Neuronal stem cell (in vitro differentiated cells): Measurements from ENCODE around the gene CHN2.

Experiments used
- DNase-seq: peaks from one replicate; pipeline ENCODE4 v3.0.0-alpha.2; 2013; ENCODE audit warnings: low spot score
- H2AFZ ChIP-seq: one replicate; pipeline ENCODE4 v1.6.1; 2013; ENCODE audit warnings: mild to moderate bottlenecking, low read length, inconsistent platforms
- H2AK5ac ChIP-seq: 2 replicates; pipeline ENCODE4 v1.6.1; 2013; ENCODE audit warnings: low read depth, mild to moderate bottlenecking, inconsistent platforms, low read length, moderate library complexity, mixed read lengths
- H2BK120ac ChIP-seq: 2 replicates; pipeline ENCODE4 v1.6.1; 2013; ENCODE audit warnings: low read depth, mild to moderate bottlenecking, inconsistent platforms, low read length, moderate library complexity, mixed read lengths
- H2BK12ac ChIP-seq: one replicate; pipeline ENCODE4 v1.6.1; 2013; ENCODE audit warnings: low read length, inconsistent platforms
- H2BK15ac ChIP-seq: 2 replicates; pipeline ENCODE4 v1.6.1; 2013; ENCODE audit warnings: mild to moderate bottlenecking, low read length, inconsistent platforms, mixed read lengths
- H2BK5ac ChIP-seq: one replicate; pipeline ENCODE4 v1.6.1; 2013; ENCODE audit warnings: inconsistent platforms, mild to moderate bottlenecking, low read length, moderate library complexity
- H3K14ac ChIP-seq: one replicate; pipeline ENCODE4 v1.6.1; 2013; ENCODE audit warnings: low read length, inconsistent platforms
- H3K18ac ChIP-seq: 2 replicates; pipeline ENCODE4 v1.6.1; 2013; ENCODE audit warnings: low read length, inconsistent platforms
- H3K23ac ChIP-seq: 2 replicates; pipeline ENCODE4 v1.6.1; 2013; ENCODE audit warnings: low read depth, mild to moderate bottlenecking, mixed read lengths, low read length, inconsistent platforms; ENCODE audit not compliant: poor library complexity
- H3K27ac ChIP-seq: replicated peaks from 3 replicates; pipeline ENCODE4 v1.5.1; 2013; ENCODE audit warnings: low read length, inconsistent platforms
- H3K27me3 ChIP-seq, 3 experiments: 2 replicates each; pipeline ENCODE4 v1.6.1; 2013; ENCODE audit warnings: low read length in 3 of 3, mild to moderate bottlenecking in 2 of 3, inconsistent platforms in 1 of 3, low read depth in 1 of 3, mixed read lengths in 1 of 3, moderate library complexity in 1 of 3; ENCODE audit not compliant: control insufficient read depth in 3 of 3, insufficient read depth in 3 of 3
- H3K36me3 ChIP-seq, 2 donors: replicated peaks in 1 of 2; 2 replicates each; pipeline ENCODE4 v1.6.1; 2013; ENCODE audit warnings: low read length in 2 of 2; ENCODE audit not compliant: control insufficient read depth in 2 of 2, insufficient read depth in 2 of 2
- H3K4ac ChIP-seq: 2 replicates; pipeline ENCODE4 v1.6.1; 2013; ENCODE audit warnings: inconsistent platforms, mild to moderate bottlenecking, low read length, moderate library complexity
- H3K4me1 ChIP-seq, 2 donors: 1 replicate in 1 of 2; 2 replicates in 1 of 2; pipeline ENCODE4 v1.6.1; 2013; ENCODE audit warnings: low read length in 2 of 2, low read depth in 1 of 2; ENCODE audit not compliant: control insufficient read depth in 2 of 2, insufficient read depth in 1 of 2
- H3K4me2 ChIP-seq: one replicate; pipeline ENCODE4 v1.6.1; 2013; ENCODE audit warnings: mild to moderate bottlenecking, low read length, inconsistent platforms; ENCODE audit not compliant: insufficient read depth, poor library complexity, severe bottlenecking
- H3K4me3 ChIP-seq, 2 donors: 2 replicates each; pipeline ENCODE4 v1.5.1; 2013; ENCODE audit warnings: low read length in 2 of 2, mild to moderate bottlenecking in 2 of 2, inconsistent platforms in 1 of 2, moderate library complexity in 1 of 2
- H3K79me1 ChIP-seq: one replicate; pipeline ENCODE4 v1.6.1; 2013; ENCODE audit warnings: low read depth, mild to moderate bottlenecking, inconsistent platforms, low read length, moderate library complexity
- H3K9ac ChIP-seq: one replicate; pipeline ENCODE4 v1.6.1; 2013; ENCODE audit warnings: mild to moderate bottlenecking, low read depth, low read length, inconsistent platforms; ENCODE audit not compliant: poor library complexity
- H3K9me3 ChIP-seq, 2 donors: replicated peaks in 1 of 2; 2 replicates each; pipeline versions ENCODE3 to v1.6.1; 2013; ENCODE audit warnings: low read length in 2 of 2, mild to moderate bottlenecking in 2 of 2, inconsistent platforms in 1 of 2, low read depth in 1 of 2, mixed read lengths in 1 of 2, moderate library complexity in 1 of 2; ENCODE audit not compliant: control insufficient read depth in 2 of 2, insufficient read depth in 1 of 2
- H4K8ac ChIP-seq: one replicate; pipeline ENCODE4 v1.6.1; 2013; ENCODE audit warnings: low read depth, mild to moderate bottlenecking, inconsistent platforms, low read length, moderate library complexity
- H4K91ac ChIP-seq: one replicate; pipeline ENCODE4 v1.6.1; 2013; ENCODE audit warnings: low read length, low read depth, mild to moderate bottlenecking, inconsistent platforms; ENCODE audit not compliant: poor library complexity
- WGBS, 2 donors: extraction: QIAGEN DNeasy Blood & Tissue Kit; methylation state at CpG; one replicate each; pipeline ENCODE4 v1.1.7; 2013; ENCODE audit warnings: missing lambda C conversion rate in 2 of 2, mixed read lengths in 1 of 2; ENCODE audit not compliant: insufficient read length in 2 of 2, insufficient replicate concordance in 1 of 2; ENCODE audit errors: extremely low coverage in 2 of 2; 5-methylcytosine and 5-hydroxymethylcytosine counted together

Gene CHN2

GRCh38 chr7:29467193-29467926 is 272.8 kb downstream of the CHN2 start:
- H4K8ac ChIP-seq: no peak overlapping the region
- no peaks in the 10 kb centered on the region for H3K9me3 ChIP-seq
- H3K14ac ChIP-seq: no peak overlapping the region
- H3K4ac ChIP-seq: no peak overlapping the region
- H3K4me2 ChIP-seq: no peak overlapping the region
- no peak overlapping the region for H3K27ac ChIP-seq
- no peak for DNase-seq
- no peak overlapping the region for H3K18ac ChIP-seq
- no peak overlapping the region for H3K23ac ChIP-seq
- no peak overlapping the region for H2BK120ac ChIP-seq
- no peak overlapping the region for H2AFZ ChIP-seq
- no peak overlapping the region for H3K4me3 ChIP-seq
- no peak overlapping the region for H2BK5ac ChIP-seq
- H3K27me3 ChIP-seq: peaks cover 0 to 35% (median 0%) of the 10 kb centered on the region in 3 experiments
- H4K91ac ChIP-seq: no peak overlapping the region
- WGBS, 2 donors: no CpG with 5 or more reads among the region's 5 CpGs
- no peak overlapping the region for H2BK15ac ChIP-seq
- H3K9ac ChIP-seq: no peak overlapping the region
- H2BK12ac ChIP-seq: no peak overlapping the region
- H3K79me1 ChIP-seq: no peaks in the 10 kb centered on the region
- no peak overlapping the region for H2AK5ac ChIP-seq
- no peaks in the 10 kb centered on the region for H3K36me3 ChIP-seq
- no peaks in the 10 kb centered on the region for H3K4me1 ChIP-seq

GRCh38 chr7:29468196-29468595 is 273.6 kb downstream of the CHN2 start:
- no peak overlapping the region for H4K91ac ChIP-seq
- no peak overlapping the region for H2AFZ ChIP-seq
- H3K18ac ChIP-seq: no peak overlapping the region
- H3K4me2 ChIP-seq: no peak overlapping the region
- no peak overlapping the region for H2AK5ac ChIP-seq
- WGBS, 2 donors: no CpG with 5 or more reads among the region's 2 CpGs
- H3K9ac ChIP-seq: no peak overlapping the region
- H3K27ac ChIP-seq: no peak overlapping the region
- peaks cover 0 to 37% (median 0%) of the 10 kb centered on the region in 3 experiments for H3K27me3 ChIP-seq
- H3K4ac ChIP-seq: no peak overlapping the region
- no peak overlapping the region for H2BK12ac ChIP-seq
- H3K4me3 ChIP-seq: no peak overlapping the region
- H4K8ac ChIP-seq: no peak overlapping the region
- H2BK5ac ChIP-seq: no peak overlapping the region
- no peaks in the 10 kb centered on the region for H3K4me1 ChIP-seq
- H3K9me3 ChIP-seq: no peaks in the 10 kb centered on the region
- no peak overlapping the region for H2BK15ac ChIP-seq
- no peak for DNase-seq
- no peak overlapping the region for H3K23ac ChIP-seq
- H3K36me3 ChIP-seq: no peaks in the 10 kb centered on the region
- no peak overlapping the region for H3K14ac ChIP-seq
- H3K79me1 ChIP-seq: no peaks in the 10 kb centered on the region
- H2BK120ac ChIP-seq: no peak overlapping the region

GRCh38 chr7:29469281-29469680 is 274.7 kb downstream of the CHN2 start:
- Histone ChIP-seq H3K14ac (no peak overlapping the region), H2AK5ac (no peak overlapping the region), H4K8ac (no peak overlapping the region), H3K4me2 (no peak overlapping the region), H3K27me3 (peaks cover 0 to 27% (median 0%) of the 10 kb centered on the region in 3 experiments), H3K23ac (no peak overlapping the region), H2BK15ac (no peak overlapping the region), H2AFZ (no peak overlapping the region), H3K4ac (no peak overlapping the region), H3K27ac (no peak overlapping the region), H3K9ac (no peak overlapping the region), H3K4me1 (no peaks in the 10 kb centered on the region), H2BK120ac (no peak overlapping the region), H3K9me3 (no peaks in the 10 kb centered on the region), H3K18ac (no peak overlapping the region), H2BK12ac (no peak overlapping the region), H3K4me3 (peak overlapping the region in 1 of 2 donors; percentile 50), H3K36me3 (no peaks in the 10 kb centered on the region), H4K91ac (no peak overlapping the region), H3K79me1 (no peaks in the 10 kb centered on the region), H2BK5ac (no peak overlapping the region)
- no peak for DNase-seq
- WGBS, 2 donors: no CpG with 5 or more reads among the region's 3 CpGs

GRCh38 chr7:29469976-29470557 is 275.5 kb downstream of the CHN2 start:
- no peak overlapping the region for H3K18ac ChIP-seq
- H3K4ac ChIP-seq: no peak overlapping the region
- no peaks in the 10 kb centered on the region for H3K36me3 ChIP-seq
- H3K27me3 ChIP-seq: peaks cover 0 to 27% (median 0%) of the 10 kb centered on the region in 3 experiments
- H3K14ac ChIP-seq: no peak overlapping the region
- H3K9me3 ChIP-seq: no peaks in the 10 kb centered on the region
- no peak overlapping the region for H2BK120ac ChIP-seq
- H3K4me1 ChIP-seq: no peaks in the 10 kb centered on the region
- H3K4me3 ChIP-seq: no peak overlapping the region
- H3K9ac ChIP-seq: no peak overlapping the region
- H4K8ac ChIP-seq: no peak overlapping the region
- H3K79me1 ChIP-seq: no peaks in the 10 kb centered on the region
- no peak for DNase-seq
- H3K4me2 ChIP-seq: no peak overlapping the region
- H3K23ac ChIP-seq: no peak overlapping the region
- no peak overlapping the region for H2BK15ac ChIP-seq
- H3K27ac ChIP-seq: no peak overlapping the region
- WGBS, 2 donors: no CpG with 5 or more reads among the region's 3 CpGs
- H2AK5ac ChIP-seq: no peak overlapping the region
- H2AFZ ChIP-seq: no peak overlapping the region
- no peak overlapping the region for H2BK12ac ChIP-seq
- H2BK5ac ChIP-seq: no peak overlapping the region
- no peak overlapping the region for H4K91ac ChIP-seq
